K562 (cell line): Measurements from ENCODE around the gene MYBPH. TPM values are rescaled to one million over a fixed set of nuclear protein-coding genes. Genes with fewer than 3 reads are reported as not detected.

ENCODE experiments used
- CAMTA2 ChIP-seq: fragments of 250-450 bp; sonication (Bioruptor Pico); conservative IDR thresholded peaks from 2 replicates; pipeline ENCODE4 v1.5.1; 2022
- HCFC1 ChIP-seq: IDR thresholded peaks from 2 replicates; pipeline ENCODE4 v1.6.1; 2012; ENCODE audit warnings: low read depth, low read length, improper control_type of control experiment
- HDAC3 ChIP-seq: fragments of 450-650 bp; IDR thresholded peaks from 2 replicates; pipeline ENCODE4 v1.6.1; 2018; ENCODE audit warnings: borderline replicate concordance, mild to moderate bottlenecking, moderate library complexity; ENCODE audit not compliant: partially characterized antibody
- HDAC6 ChIP-seq: IDR thresholded peaks from 2 replicates; pipeline ENCODE4 v1.6.1; 2012; ENCODE audit warnings: low read depth, mild to moderate bottlenecking, control low read depth, inconsistent platforms, low read length, moderate library complexity
- JUN ChIP-seq, 2 experiments: sonication (generic) in 1 of 2; formaldehyde crosslinking in 1 of 2; IDR thresholded peaks; 2 replicates each; pipeline versions ENCODE4 v1.6.1 to v1.8.0; 2012 to 2022; ENCODE audit warnings: borderline replicate concordance in 2 of 2, mild to moderate bottlenecking in 2 of 2, improper control_type of control experiment in 1 of 2, low read depth in 1 of 2, low read length in 1 of 2, missing genetic modification reagents in 1 of 2
- TRIM28 ChIP-seq: fragments of 450-650 bp; IDR thresholded peaks from 2 replicates; pipeline ENCODE4 v1.6.1; 2017
- ZNF449 ChIP-seq: fragments of 250-450 bp; sonication (Bioruptor Pico); IDR thresholded peaks from 2 replicates; pipeline ENCODE4 v1.8.0; 2022; ENCODE audit warnings: moderate library complexity, mild to moderate bottlenecking, inconsistent platforms
- polyA plus RNA-seq, 8 experiments: library from polyadenylated mRNA; depleted of rRNA in 4 of 8; stranded (reverse) in 5 of 8; unstranded in 3 of 8; fragments of >200 nt; fragmentation: Nextera tagmentation in 2 of 8; fragmentation: Illumina TruSeq in 1 of 8; extraction: Ambion mirVana in 2 of 8; extraction: Trizol in 1 of 8; gene quantifications; 2 replicates each; pipeline versions ENCODE4 v1.2.1 to v1.2.3, GENCODE V29; 2011 to 2014; ENCODE audit warnings: inconsistent platforms in 1 of 8, missing spikeins in 1 of 8
- total RNA-seq, 7 experiments: library from RNA; depleted of rRNA in 6 of 7; stranded (reverse); fragments of >200 nt in 6 of 7; fragmentation: Illumina TruSeq in 2 of 7; extraction: Trizol in 2 of 7; gene quantifications; 2 replicates each; pipeline versions ENCODE4 v1.2.1 to v1.2.3, GENCODE V29; 2011 to 2021; ENCODE audit warnings: low replicate concordance in 1 of 7
- TF ChIP-seq, protein P1 (sequence below): fragments of 450-650 bp; IDR thresholded peaks from 2 replicates; pipeline ENCODE4 v1.6.1; 2017; ENCODE audit warnings: mild to moderate bottlenecking, moderate library complexity
- TF ChIP-seq, protein P2 (sequence below): sonication (generic); formaldehyde crosslinking; IDR thresholded peaks from 2 replicates; pipeline ENCODE4 v1.8.0; 2022; ENCODE audit warnings: missing genetic modification reagents, mild to moderate bottlenecking, borderline replicate concordance

MYBPH gene
- total and polyA plus RNA-seq, 9 of the 15 experiments (the other 6 are each of a cell fraction or from before 2014, with no cell fraction given): 0.13 TPM; not detected in 8

GRCh38 chr1:203186091-203186445, 10.4 kb upstream of the MYBPH start (continued):
- TF ChIP-seq ZNF449 (no peak), CAMTA2 (CRISPR knock-in tag) (no peak), HDAC3 (no peak), TRIM28 (no peak), HCFC1 (no peak), JUN (IDR thresholded peaks at IDR 0.05; ENCODE audit: borderline replicate concordance, low read depth, low read length) (no peak), JUN (CRISPR knock-in tag; IDR thresholded peaks at IDR 0.05; ENCODE audit: borderline replicate concordance) (no peak), HDAC6 (no peak)
- TF ChIP-seq, protein P1, sequence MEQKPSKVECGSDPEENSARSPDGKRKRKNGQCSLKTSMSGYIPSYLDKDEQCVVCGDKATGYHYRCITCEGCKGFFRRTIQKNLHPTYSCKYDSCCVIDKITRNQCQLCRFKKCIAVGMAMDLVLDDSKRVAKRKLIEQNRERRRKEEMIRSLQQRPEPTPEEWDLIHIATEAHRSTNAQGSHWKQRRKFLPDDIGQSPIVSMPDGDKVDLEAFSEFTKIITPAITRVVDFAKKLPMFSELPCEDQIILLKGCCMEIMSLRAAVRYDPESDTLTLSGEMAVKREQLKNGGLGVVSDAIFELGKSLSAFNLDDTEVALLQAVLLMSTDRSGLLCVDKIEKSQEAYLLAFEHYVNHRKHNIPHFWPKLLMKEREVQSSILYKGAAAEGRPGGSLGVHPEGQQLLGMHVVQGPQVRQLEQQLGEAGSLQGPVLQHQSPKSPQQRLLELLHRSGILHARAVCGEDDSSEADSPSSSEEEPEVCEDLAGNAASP: no peak
- TF ChIP-seq, protein P2, sequence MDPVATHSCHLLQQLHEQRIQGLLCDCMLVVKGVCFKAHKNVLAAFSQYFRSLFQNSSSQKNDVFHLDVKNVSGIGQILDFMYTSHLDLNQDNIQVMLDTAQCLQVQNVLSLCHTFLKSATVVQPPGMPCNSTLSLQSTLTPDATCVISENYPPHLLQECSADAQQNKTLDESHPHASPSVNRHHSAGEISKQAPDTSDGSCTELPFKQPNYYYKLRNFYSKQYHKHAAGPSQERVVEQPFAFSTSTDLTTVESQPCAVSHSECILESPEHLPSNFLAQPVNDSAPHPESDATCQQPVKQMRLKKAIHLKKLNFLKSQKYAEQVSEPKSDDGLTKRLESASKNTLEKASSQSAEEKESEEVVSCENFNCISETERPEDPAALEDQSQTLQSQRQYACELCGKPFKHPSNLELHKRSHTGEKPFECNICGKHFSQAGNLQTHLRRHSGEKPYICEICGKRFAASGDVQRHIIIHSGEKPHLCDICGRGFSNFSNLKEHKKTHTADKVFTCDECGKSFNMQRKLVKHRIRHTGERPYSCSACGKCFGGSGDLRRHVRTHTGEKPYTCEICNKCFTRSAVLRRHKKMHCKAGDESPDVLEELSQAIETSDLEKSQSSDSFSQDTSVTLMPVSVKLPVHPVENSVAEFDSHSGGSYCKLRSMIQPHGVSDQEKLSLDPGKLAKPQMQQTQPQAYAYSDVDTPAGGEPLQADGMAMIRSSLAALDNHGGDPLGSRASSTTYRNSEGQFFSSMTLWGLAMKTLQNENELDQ (CRISPR knock-in tag): no peak
- TF ChIP-seq, all 486 proteins: peak for 0
